Inflammatory macrophage (primary cell): ENCODE results near the gene IGDCC3.

Source experiments
- DNase-seq, 2 donors: peaks; one replicate each; pipeline ENCODE4 v3.0.0-alpha.2; 2020 to 2022

IGDCC3 gene

GRCh38 chr15:65318870-65319356 lies 58.9 kb downstream of the IGDCC3 start:
- peak; percentile 84 to 86 for DNase-seq

- no peak for DNase-seq
These were observed 65.3 kb downstream of the IGDCC3 start for GRCh38 chr15:65312400-65312916.

- no peak for DNase-seq
These were observed 66.0 kb downstream of the IGDCC3 start for GRCh38 chr15:65311760-65312159.

GRCh38 chr15:65310431-65311137 lies 67.2 kb downstream of the IGDCC3 start:
- peak in 1 of 2 donors; percentile 19 for DNase-seq

GRCh38 chr15:65309882-65310418 lies 67.9 kb downstream of the IGDCC3 start:
- no peak for DNase-seq

GRCh38 chr15:65307978-65308377 lies 69.8 kb downstream of the IGDCC3 start:
- no peak for DNase-seq

- no peak for DNase-seq
These were observed 71.3 kb downstream of the IGDCC3 start for GRCh38 chr15:65306551-65306950.

- no peak for DNase-seq
These were observed 72.0 kb downstream of the IGDCC3 start for GRCh38 chr15:65305776-65306175.

- no peak for DNase-seq
These were observed 72.5 kb downstream of the IGDCC3 start for GRCh38 chr15:65305150-65305758.

- DNase-seq = peak; percentile 94 to 97
These were observed 73.2 kb downstream of the IGDCC3 start, which contains the start of gene RNU5B-1 for GRCh38 chr15:65304381-65305149. TSS of gene RNU5B-1 (plus strand) at chr15:65304677.

- DNase-seq = peak; percentile 48 to 55
These were observed 74.0 kb downstream of the IGDCC3 start for GRCh38 chr15:65303687-65304380.

GRCh38 chr15:65302061-65302460 lies 75.7 kb downstream of the IGDCC3 start:
- DNase-seq = no peak

- DNase-seq = no peak
These were observed 76.8 kb downstream of the IGDCC3 start for GRCh38 chr15:65300924-65301441.

GRCh38 chr15:65298731-65299130 lies 79.1 kb downstream of the IGDCC3 start:
- no peak for DNase-seq

GRCh38 chr15:65292938-65293518 lies 84.8 kb downstream of the IGDCC3 start:
- no peak for DNase-seq

- DNase-seq = no peak
These were observed 87.6 kb downstream of the IGDCC3 start for GRCh38 chr15:65290228-65290627.

- no peak for DNase-seq
These were observed 88.4 kb downstream of the IGDCC3 start for GRCh38 chr15:65289261-65289854.

- peak; percentile 52 to 74 for DNase-seq
These were observed 90.3 kb downstream of the IGDCC3 start for GRCh38 chr15:65287520-65287855.

GRCh38 chr15:65286704-65287519 lies 90.9 kb downstream of the IGDCC3 start, which contains the start of gene PARP16:
TSS of gene PARP16 (minus strand) at chr15:65286883. CDS start at chr15:65286426, 457 bp downstream.
- peak; percentile 71 to 85 for DNase-seq

- peak in 1 of 2 donors; percentile 32 for DNase-seq
These were observed 91.6 kb downstream of the IGDCC3 start for GRCh38 chr15:65286069-65286703.
